ENCODE results near the gene NDUFS8. TPM values are rescaled to one million over a fixed set of nuclear protein-coding genes. Genes with fewer than 3 reads are reported as not detected.
A peak's percentile ranks its signal among the peaks of the same experiment; 100 is the strongest.

NDUFS8 gene
- total RNA-seq, 1 donor from 2014 or later: 315 TPM

GRCh38 chr11:68042219-68043028 is 11.9 kb downstream of the NDUFS8 start:
- intact Hi-C loops (cut with DNase I): no loop called here
- DNase-seq (ENCODE audit: low spot score): no peak

GRCh38 chr11:68043029-68043348 is 12.5 kb downstream of the NDUFS8 start:
- DNase-seq (ENCODE audit: low spot score): no peak
- intact Hi-C loops (cut with DNase I): no loop called here

GRCh38 chr11:68043349-68044144 is 13.1 kb downstream of the NDUFS8 start:
- DNase-seq (ENCODE audit: low spot score): no peak
- intact Hi-C loops (cut with DNase I): no loop called here

GRCh38 chr11:68044145-68044813 is 13.8 kb downstream of the NDUFS8 start:
- intact Hi-C loops (cut with DNase I): no loop called here
- DNase-seq (ENCODE audit: low spot score): no peak

GRCh38 chr11:68044898-68045351 is 14.4 kb downstream of the NDUFS8 start:
- DNase-seq (ENCODE audit: low spot score): no peak
- intact Hi-C loops (cut with DNase I): no loop called here

- no peak for DNase-seq (ENCODE audit: low spot score)
Measured at GRCh38 chr11:68047437-68048290, 17.2 kb downstream of the NDUFS8 start.

GRCh38 chr11:68048681-68049508 is 18.4 kb downstream of the NDUFS8 start:
- intact Hi-C loops (cut with DNase I): no loop called here
- no peak for DNase-seq (ENCODE audit: low spot score)

More at GRCh38 chr11:68047437-68048290, 17.2 kb downstream of the NDUFS8 start:
- intact Hi-C loops (cut with DNase I): no loop called here

GRCh38 chr11:68049509-68050370 is 19.3 kb downstream of the NDUFS8 start:
- intact Hi-C loops (cut with DNase I): no loop called here
- no peak for DNase-seq (ENCODE audit: low spot score)

DNA sequence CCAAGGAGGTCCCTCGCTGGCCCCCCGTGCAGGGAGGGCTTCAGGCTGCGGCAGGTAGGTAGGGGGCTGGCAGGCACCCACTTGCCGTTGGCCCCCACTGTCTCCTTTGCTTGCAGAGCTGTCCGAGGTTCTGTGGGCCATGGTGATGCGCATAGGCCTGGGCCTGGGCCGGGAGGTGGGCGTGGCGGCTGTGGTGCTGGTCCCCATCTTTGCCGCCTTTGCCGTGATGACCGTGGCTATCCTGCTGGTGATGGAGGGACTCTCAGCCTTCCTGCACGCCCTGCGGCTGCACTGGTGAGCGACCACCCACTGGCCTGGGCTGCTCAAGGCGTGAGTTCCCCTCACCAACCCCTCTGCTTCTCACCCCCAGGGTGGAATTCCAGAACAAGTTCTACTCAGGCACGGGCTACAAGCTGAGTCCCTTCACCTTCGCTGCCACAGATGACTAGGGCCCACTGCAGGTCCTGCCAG is 19.9 kb downstream of the NDUFS8 start:
- intact Hi-C loops (cut with DNase I): no loop called here
- DNase-seq (ENCODE audit: low spot score): no peak

DNA sequence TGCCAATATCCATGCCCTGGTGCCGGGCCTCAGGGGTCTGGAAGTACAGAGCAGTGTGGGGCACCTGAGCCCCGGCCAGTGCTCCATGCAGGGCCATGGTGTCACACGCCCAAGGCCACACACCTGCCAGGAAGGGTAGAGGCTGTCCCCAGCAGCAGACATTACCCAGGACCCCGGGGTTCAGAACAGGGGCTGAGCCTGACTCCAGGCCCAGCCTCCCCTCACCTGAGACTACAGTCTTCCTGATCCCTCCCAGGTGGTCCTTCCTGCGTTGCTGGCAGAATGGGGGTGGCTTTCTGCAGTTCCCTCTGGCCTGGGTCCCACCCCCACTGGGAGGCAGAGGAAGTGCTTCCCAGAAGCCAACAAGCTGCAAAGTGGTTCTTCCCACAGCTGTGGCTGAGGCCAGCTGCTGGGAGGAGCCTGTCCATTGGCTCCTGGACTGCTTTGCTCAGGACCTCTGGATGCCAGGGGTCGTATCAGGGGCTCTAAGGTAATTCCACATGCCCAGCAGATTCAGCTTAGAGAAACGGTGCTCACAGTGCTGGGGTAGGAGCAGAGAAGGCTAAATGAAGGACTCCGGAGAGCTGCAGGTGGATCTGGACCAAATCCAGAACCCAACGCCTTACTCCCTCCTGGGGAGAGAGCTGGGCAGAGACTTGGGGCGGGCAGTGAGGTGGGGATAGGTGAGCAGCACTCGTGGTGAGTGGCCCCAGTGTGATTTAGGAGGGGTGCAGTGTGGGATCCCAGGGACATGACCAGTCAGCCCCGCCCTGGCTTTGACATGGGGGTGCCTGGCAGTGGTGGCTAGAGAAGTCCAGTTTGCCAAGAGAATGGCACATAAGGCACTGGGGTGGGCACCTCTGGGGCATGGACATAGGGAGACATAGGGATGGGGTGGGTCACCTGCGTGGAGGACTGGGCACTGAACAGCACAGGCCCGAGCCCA is 21.0 kb downstream of the NDUFS8 start:
- peak; percentile 47 for DNase-seq (ENCODE audit: low spot score)
- intact Hi-C loops (cut with DNase I): no loop called here

DNA sequence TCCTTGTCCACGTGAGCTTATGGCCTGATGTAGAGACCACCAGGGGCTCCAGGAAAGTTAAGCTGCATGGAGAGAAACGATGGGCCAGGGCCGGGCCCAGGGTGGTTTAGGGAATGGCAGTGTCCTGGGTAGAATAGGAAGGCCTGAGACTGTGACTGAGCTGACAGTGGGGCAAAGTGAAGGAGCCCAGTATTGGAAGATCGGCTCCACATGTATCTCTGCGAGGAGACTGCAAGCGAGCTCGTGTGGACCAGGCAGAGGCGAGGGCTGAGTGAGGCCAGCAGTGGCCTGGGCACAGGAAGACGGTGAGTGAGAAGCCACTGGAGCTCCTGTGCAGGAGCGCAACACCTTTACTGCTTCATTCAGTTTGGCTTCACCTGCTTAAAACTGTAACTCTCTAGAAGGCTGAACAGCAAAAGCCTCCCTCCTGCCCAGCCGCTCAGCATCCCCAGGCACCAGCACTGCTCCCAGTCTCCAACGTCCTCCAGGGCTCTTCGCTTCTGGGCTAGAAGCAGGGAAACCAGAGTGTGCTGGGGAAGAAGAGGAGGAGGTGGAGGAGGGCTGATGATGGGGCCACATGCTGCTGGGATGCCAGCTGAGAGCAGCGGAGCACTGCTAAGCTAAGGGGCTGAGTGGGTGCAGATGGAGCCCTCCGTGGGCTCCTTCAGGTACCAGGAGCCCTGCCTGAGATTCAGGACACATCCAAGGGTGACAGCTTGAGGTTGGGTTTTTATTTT is 21.8 kb downstream of the NDUFS8 start:
- DNase-seq (ENCODE audit: low spot score): peak; percentile 53
- intact Hi-C loops (cut with DNase I): no loop called here

GRCh38 chr11:68053117-68053516 is 22.6 kb downstream of the NDUFS8 start:
- DNase-seq (ENCODE audit: low spot score): peak; percentile 65
- intact Hi-C loops (cut with DNase I): no loop called here

GRCh38 chr11:68053981-68054812 is 23.7 kb downstream of the NDUFS8 start:
- intact Hi-C loops (cut with DNase I): no loop called here
- peak; percentile 53 for DNase-seq (ENCODE audit: low spot score)

- no peak for DNase-seq (ENCODE audit: low spot score)
- intact Hi-C loops (cut with DNase I): no loop called here
Measured at GRCh38 chr11:68056317-68057285, 26.1 kb downstream of the NDUFS8 start.

Data from cardiac septum (tissue), 1 donor.